Stimulated activated CD4-positive, alpha-beta T cell treated with anti-CD3 and anti-CD28 coated beads, Interleukin-15, amount 100 ng/mL, for 1 hour (primary cell): ENCODE results near the gene HS6ST3.

ENCODE experiments used
- DNase-seq, 2 donors: peaks; one replicate each; pipeline ENCODE4 v3.0.0-alpha.2; 2020; ENCODE audit warnings: low read depth in 1 of 2, low spot score in 1 of 2

The HS6ST3 gene

GRCh38 chr13:96696389-96696900 lies 606.5 kb downstream of the HS6ST3 start:
- DNase-seq: no peak

- no peak for DNase-seq
Measured at GRCh38 chr13:96700657-96701056, 610.8 kb downstream of the HS6ST3 start.

- no peak for DNase-seq
Measured at GRCh38 chr13:96707146-96707545, 617.2 kb downstream of the HS6ST3 start.

- no peak for DNase-seq
Measured at GRCh38 chr13:96710166-96710862, 620.4 kb downstream of the HS6ST3 start.

GRCh38 chr13:96720446-96720845 lies 630.5 kb downstream of the HS6ST3 start:
- no peak for DNase-seq

GRCh38 chr13:96726651-96727050 lies 636.7 kb downstream of the HS6ST3 start:
- DNase-seq: no peak

GRCh38 chr13:96728463-96728862 lies 638.6 kb downstream of the HS6ST3 start:
- DNase-seq: no peak

- DNase-seq: no peak
Measured at GRCh38 chr13:96730676-96731075, 640.8 kb downstream of the HS6ST3 start.

GRCh38 chr13:96734499-96734898 lies 644.6 kb downstream of the HS6ST3 start:
- DNase-seq: no peak

- DNase-seq: no peak
Measured at GRCh38 chr13:96741779-96742178, 651.9 kb downstream of the HS6ST3 start.

GRCh38 chr13:96743296-96744089 lies 653.6 kb downstream of the HS6ST3 start:
- no peak for DNase-seq

- DNase-seq: no peak
Measured at GRCh38 chr13:96744367-96745331, 654.7 kb downstream of the HS6ST3 start.

GRCh38 chr13:96746886-96747285 lies 657.0 kb downstream of the HS6ST3 start:
- no peak for DNase-seq

- DNase-seq: no peak
Measured at GRCh38 chr13:96749825-96750224, 659.9 kb downstream of the HS6ST3 start.

- no peak for DNase-seq
Measured at GRCh38 chr13:96751089-96751488, 661.2 kb downstream of the HS6ST3 start.

GRCh38 chr13:96762876-96763275 lies 673.0 kb downstream of the HS6ST3 start:
- DNase-seq: no peak

- DNase-seq: no peak
Measured at GRCh38 chr13:96766306-96766705, 676.4 kb downstream of the HS6ST3 start.

- no peak for DNase-seq
Measured at GRCh38 chr13:96768524-96768923, 678.6 kb downstream of the HS6ST3 start.

GRCh38 chr13:96769874-96770273 lies 680.0 kb downstream of the HS6ST3 start:
- DNase-seq: no peak

- no peak for DNase-seq
Measured at GRCh38 chr13:96771486-96772367, 681.8 kb downstream of the HS6ST3 start.
